Stimulated activated CD8-positive, alpha-beta memory T cell treated with anti-CD3 and anti-CD28 coated beads, Interleukin-4, amount 100 ng/mL, for 4 hours (primary cell): ENCODE results near the gene MAP3K14.

ENCODE experiments used
- DNase-seq, 2 donors: peaks; one replicate each; pipeline ENCODE4 v3.0.0-alpha.2; 2020; ENCODE audit warnings: low read depth in 2 of 2, low spot score in 1 of 2

MAP3K14 gene

GRCh38 chr17:45317111-45317928 lies 500 bp upstream of the MAP3K14 start:
- peak; percentile 98 to 100 for DNase-seq

DNA sequence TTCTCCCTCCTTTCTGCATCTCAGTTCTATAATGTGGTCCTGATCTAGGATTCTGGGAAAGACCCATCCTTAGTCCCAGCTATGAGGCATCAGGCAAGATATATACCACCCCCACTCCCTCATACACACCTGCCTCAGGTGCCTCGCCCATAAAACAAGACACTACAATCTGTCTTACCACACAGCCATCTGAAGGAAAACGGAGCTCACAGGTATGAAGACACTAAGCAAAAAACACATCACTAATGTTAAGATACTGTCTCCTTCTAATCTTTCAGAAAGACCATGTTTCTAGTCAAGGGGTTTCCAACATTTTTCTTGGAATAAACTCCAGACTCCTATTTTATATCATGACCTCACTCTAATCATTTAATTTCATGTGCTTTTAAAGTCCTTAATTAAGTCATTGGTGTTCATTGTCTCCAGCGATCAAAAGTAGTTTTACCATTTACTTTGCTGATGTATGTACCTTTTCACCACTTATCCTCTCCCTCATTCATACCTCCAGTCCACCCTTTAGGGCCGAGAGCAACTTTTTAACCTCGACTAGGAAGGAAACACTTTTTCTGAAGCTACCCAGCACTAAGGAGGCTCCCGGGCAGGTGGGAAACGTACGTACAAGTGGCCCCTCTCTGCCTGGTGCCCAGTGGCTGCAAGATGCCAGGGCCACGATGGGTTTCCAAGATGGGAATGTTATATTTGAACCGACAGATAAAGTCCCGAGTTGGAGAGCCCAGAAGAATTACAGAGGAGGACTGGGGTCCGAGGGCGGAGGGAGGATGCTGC lies 979 bp downstream of the MAP3K14 start:
- no peak for DNase-seq

GRCh38 chr17:45314741-45315647 lies 1.8 kb downstream of the MAP3K14 start:
- DNase-seq: no peak

GRCh38 chr17:45313996-45314740 lies 2.7 kb downstream of the MAP3K14 start:
- no peak for DNase-seq

DNA sequence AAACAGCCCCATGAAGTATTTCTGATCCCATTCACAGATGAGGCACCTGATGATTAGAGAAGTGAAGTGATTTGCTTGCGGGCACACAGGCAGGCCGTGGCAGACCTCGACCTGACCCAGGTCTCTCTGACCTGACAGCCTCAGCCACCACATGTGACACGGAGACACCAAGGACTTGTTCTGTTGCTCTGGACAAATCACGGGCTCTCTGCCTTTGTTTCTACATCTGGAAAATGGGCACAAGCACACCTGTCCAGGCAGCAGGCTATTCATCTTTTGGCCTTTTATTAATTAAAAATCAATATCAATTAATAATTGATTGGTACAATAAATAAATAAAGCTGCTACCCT lies 3.4 kb downstream of the MAP3K14 start:
- DNase-seq: no peak

- no peak for DNase-seq
These were observed 4.1 kb downstream of the MAP3K14 start for GRCh38 chr17:45312477-45313420.

- DNase-seq: peak; percentile 65 to 74
These were observed 4.9 kb downstream of the MAP3K14 start for GRCh38 chr17:45311760-45312476.

- no peak for DNase-seq
These were observed 5.4 kb downstream of the MAP3K14 start for GRCh38 chr17:45311401-45311759.

DNA sequence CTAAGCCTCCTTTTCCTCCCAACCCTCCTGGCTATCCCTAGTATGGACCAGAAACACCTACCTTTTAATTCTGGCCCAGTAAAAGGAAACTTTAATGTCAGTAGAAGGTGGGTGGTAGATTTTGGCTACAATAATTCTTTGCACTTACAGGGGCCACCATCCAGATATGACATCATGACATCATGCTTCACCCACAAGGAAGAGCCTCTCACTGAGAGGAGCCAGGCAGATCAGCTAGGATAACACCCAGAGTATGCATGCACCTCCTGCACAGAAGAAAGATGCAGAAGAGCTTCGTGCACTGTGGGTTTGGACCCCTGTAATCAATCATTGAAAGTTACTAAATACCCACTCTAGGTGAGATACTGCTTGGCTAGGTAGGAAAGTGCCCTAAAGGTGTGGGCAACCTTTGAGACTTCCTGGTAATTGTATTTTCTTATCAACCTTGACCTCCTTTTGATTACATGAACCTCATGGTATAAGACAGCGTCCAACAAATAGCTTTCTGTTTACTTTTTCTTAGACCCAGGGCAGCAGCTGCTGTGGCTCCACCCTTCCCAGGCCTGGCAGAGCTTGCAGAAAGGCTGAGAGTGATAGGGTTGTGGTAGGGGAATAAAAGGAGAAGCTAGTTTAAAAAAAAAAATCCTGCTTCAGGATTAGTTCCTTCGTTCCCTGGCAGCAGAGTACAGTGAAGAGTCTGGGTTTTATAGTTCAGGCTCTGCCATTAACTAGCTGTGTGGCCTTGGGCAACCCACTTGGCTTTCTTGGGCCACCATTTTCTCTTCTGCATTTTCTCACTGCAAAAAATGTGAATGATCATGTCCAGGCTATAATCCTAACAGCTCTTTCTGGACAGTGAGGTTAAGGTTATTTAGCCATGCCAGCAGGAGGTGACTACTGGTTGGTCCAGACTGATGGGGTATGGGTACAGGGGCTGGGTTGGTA lies 6.2 kb downstream of the MAP3K14 start:
- no peak for DNase-seq

DNA sequence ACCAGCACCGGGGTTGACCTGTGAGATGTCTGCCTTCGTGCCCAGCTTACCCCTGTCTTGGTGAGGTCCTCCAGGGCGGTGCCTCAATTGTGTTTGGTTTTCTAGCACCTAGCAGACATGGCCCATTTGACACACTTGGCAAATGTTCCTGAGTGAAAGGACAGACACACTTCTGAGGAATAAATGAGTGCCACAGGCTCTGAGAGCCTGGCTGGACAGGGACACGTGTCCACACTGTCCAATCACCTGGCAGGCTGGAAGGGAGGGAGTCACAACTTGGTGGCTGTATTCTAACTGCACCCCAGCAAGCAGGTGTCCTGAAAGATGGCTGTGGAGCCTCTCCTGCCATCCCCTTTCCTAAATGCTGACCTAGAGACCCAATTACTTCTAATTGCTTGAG lies 7.4 kb downstream of the MAP3K14 start:
- DNase-seq: no peak

- DNase-seq: no peak
These were observed 8.0 kb downstream of the MAP3K14 start for GRCh38 chr17:45308840-45309239.

GRCh38 chr17:45308016-45308365 lies 8.8 kb downstream of the MAP3K14 start:
- no peak for DNase-seq

DNA sequence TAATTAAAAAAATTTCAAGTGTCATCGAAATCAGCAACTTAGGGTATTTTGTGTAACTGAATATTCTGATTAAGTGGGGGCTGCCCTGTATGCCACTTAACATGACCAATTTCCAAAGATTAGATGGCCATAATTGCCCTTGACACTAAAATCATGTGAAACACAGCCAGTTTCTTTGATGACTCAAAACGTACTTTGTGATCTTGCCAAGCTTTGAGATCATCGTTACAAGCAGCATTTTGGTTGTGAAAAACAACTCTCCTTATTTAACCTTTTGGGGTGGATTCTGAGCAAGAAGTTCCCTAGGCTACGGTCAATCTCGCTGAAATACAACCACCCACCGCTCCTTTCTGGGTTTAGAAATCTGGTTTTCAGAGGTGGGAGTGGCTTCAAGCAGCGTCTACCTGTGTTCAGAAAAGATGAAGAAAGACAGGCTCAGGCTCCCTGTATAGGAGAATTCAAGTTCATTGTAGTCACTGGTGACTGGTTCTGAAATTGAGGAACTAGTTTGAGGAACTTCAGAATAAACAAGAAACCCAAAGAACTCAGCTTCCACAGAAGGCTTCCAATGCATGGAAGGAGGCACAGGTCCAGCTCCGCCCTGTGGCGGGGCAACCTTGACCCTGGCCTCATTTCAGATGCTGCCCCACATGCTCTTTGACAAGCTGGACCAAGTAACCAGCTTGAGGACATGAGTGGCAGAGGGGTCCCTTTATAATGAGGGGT lies 9.4 kb downstream of the MAP3K14 start:
- peak in 1 of 2 donors; percentile 39 for DNase-seq

GRCh38 chr17:45306623-45307022 lies 10.2 kb downstream of the MAP3K14 start:
- DNase-seq: no peak

- no peak for DNase-seq
These were observed 10.7 kb downstream of the MAP3K14 start for GRCh38 chr17:45306094-45306493.

DNA sequence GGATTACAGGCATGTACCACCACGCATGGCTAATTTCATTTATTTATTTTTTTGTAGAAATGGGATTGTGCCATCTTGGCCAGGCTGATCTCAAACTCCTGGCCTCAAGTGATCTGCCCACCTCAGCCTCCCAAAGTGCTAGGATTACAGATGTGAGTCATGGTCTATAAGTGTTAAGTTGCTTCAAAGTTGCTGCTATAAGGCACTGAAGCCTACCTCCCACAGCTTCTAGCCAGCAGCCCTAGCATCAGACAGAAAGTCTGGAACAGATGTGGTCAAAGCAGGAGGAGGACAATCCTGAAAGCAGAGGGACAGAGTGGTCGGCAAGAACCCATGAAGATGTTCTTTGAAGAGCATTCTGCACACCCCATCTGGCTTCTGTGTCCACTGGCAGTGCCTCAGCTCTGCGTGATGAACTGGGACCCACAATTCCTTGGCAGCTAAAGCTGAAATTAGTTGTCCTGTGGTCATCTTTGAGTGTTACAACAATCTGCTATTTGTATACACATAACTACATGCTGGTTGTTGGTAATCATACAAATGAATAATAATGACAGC lies 11.2 kb downstream of the MAP3K14 start:
- no peak for DNase-seq

GRCh38 chr17:45302649-45303173 lies 14.1 kb downstream of the MAP3K14 start:
- no peak for DNase-seq
